Motor neuron (in vitro differentiated cells): ENCODE measurements around the gene BASP1. TPM values are rescaled to one million over a fixed set of nuclear protein-coding genes. Genes with fewer than 3 reads are reported as not detected.
"Not testable (repeated sequence)": the region's sequence is repeated elsewhere in the genome, so short reads cannot be mapped to it uniquely, and the experiment has no call there.

ENCODE experiments used
- ATAC-seq, 8 experiments: fragments of 200-7000 bp; cut with Tn5 transposase; replicated peaks in 6 of 8; 2 replicates each; pipeline ENCODE4 v1.8.0; 2021; ENCODE audit warnings: mild to moderate bottlenecking in 8 of 8, moderate library complexity in 8 of 8
- H3K27ac ChIP-seq, 2 donors: fragments of 250-450 bp; sonication (Bioruptor Pico); 2 replicates each; pipeline ENCODE4 v1.9.0; 2021; ENCODE audit warnings: antibody characterized with exemption in 2 of 2, mild to moderate bottlenecking in 2 of 2, moderate library complexity in 1 of 2
- H3K4me1 ChIP-seq, 2 donors: fragments of 250-450 bp; sonication (Bioruptor Pico); replicated peaks in 1 of 2; 2 replicates each; pipeline ENCODE4 v1.6.1; 2021; ENCODE audit warnings: antibody characterized with exemption in 2 of 2, mild to moderate bottlenecking in 2 of 2, moderate library complexity in 1 of 2
- H3K4me3 ChIP-seq, 5 donors: fragments of 250-450 bp; sonication (Bioruptor Pico); 2 replicates each; pipeline ENCODE4 v1.9.0; 2021; ENCODE audit warnings: antibody characterized with exemption in 5 of 5, mild to moderate bottlenecking in 5 of 5, moderate library complexity in 4 of 5
- WGBS, 10 experiments: fragments of 450-650 bp; shearing (Covaris generic); methylation state at CpG; one replicate each; pipeline ENCODE4 v1.0.0; 2022; 5-methylcytosine and 5-hydroxymethylcytosine counted together
- in situ Hi-C, 9 experiments: fragments of 400-800 bp; cut with MboI; loops; one replicate each; pipeline ENCODE4 v1.15.0; 2021; ENCODE audit warnings: low sequenced_read_pairs in 9 of 9, low pct_unique_long_range_greater_than_20kb in 2 of 9; ENCODE audit not compliant: unreplicated experiment in 9 of 9
- total RNA-seq, 8 experiments: library from RNA; unstranded; fragments of 300-600 nt; gene quantifications; 2 replicates each; pipeline versions ENCODE4 v1.2.3 to v1.2.4, GENCODE V29; 2022

The BASP1 gene
- total RNA-seq, 8 experiments from 2014 or later: 0.49 to 308 (median 249) TPM

GRCh38 chr5:17308326-17309065 is 91.1 kb downstream of the BASP1 start:
- no peak overlapping the region for H3K27ac ChIP-seq
- H3K4me1 ChIP-seq: no peaks in the 10 kb centered on the region
- no peak overlapping the region for H3K4me3 ChIP-seq
- no peak for ATAC-seq
- in situ Hi-C loops: no loop called here
- WGBS, 10 experiments: 72 to 100% (median 89%) methylated on average over 3 to 9 of the region's 9 CpGs

- in situ Hi-C loops: no loop called here
- WGBS, 10 experiments: 13 to 100% (median 74%) methylated on average over 1 to 3 of the region's 3 CpGs; no CpG with 5 or more reads in 2 of the 10 experiments
- no peak for ATAC-seq
- Histone ChIP-seq H3K27ac (no peak overlapping the region), H3K4me3 (no peak overlapping the region), H3K4me1 (no peaks in the 10 kb centered on the region)
Measured at GRCh38 chr5:17309462-17309861, 92.0 kb downstream of the BASP1 start.

- WGBS, 10 experiments: 60 to 100% (median 91%) methylated on average over 1 to 4 of the region's 4 CpGs; no CpG with 5 or more reads in 2 of the 10 experiments
- ATAC-seq, in situ Hi-C loops: not testable (repeated sequence)
Measured at GRCh38 chr5:17310502-17310901, 93.1 kb downstream of the BASP1 start.

GRCh38 chr5:17311811-17312210 is 94.4 kb downstream of the BASP1 start:
- H3K4me3 ChIP-seq, H3K27ac ChIP-seq, ATAC-seq, in situ Hi-C loops: not testable (repeated sequence)
- WGBS, 10 experiments: no CpG with 5 or more reads among the region's 31 CpGs
- peaks cover 13 to 17% of the 10 kb centered on the region in 2 donors for H3K4me1 ChIP-seq

More at GRCh38 chr5:17310502-17310901, 93.1 kb downstream of the BASP1 start:
- H3K4me3 ChIP-seq, H3K27ac ChIP-seq, H3K4me1 ChIP-seq: not testable (repeated sequence)

DNA sequence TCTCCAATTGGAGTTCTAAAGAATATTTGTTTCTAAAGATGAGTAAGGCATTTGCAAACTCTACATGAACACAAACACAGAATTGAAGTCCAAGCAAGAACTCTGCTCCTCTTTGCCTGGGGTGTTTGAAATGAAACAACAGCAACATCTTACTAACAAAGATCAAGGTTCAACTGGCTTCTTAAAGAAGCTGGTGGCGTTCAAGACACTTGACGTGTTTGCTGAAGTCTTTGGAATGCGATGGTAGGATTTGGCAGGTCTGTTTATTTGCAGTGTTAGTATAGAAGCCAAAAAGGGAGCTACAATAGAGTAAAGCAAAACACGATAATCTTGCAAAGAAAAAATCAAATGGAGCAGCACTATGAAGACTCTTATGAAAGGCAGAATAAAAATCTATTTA is 94.9 kb downstream of the BASP1 start:
- H3K4me1 ChIP-seq: peaks cover 18 to 20% of the 10 kb centered on the region in 2 donors
- H3K27ac ChIP-seq: no peak overlapping the region
- ATAC-seq: peak in 1 of 8 experiments; percentile 18
- in situ Hi-C loops: no loop called here
- WGBS, 10 experiments: 44 to 98% (median 80%) methylated on average over 2 to 4 of the region's 4 CpGs
- H3K4me3 ChIP-seq: no peak overlapping the region

GRCh38 chr5:17314907-17315471 is 97.6 kb downstream of the BASP1 start:
- in situ Hi-C loops: no loop called here
- Histone ChIP-seq H3K27ac (no peak overlapping the region), H3K4me3 (no peak overlapping the region), H3K4me1 (peaks cover 23 to 24% of the 10 kb centered on the region in 2 donors)
- ATAC-seq: no peak
- 0 to 94% (median 81%) methylated on average over 4 to 5 of the region's 5 CpGs; no CpG with 5 or more reads in 1 of the 10 experiments for WGBS, 10 experiments

GRCh38 chr5:17315710-17316221 is 98.3 kb downstream of the BASP1 start:
- in situ Hi-C loops: no loop called here
- WGBS, 10 experiments: 31 to 100% (median 76%) methylated on average over 1 to 10 of the region's 11 CpGs; no CpG with 5 or more reads in 3 of the 10 experiments
- Histone ChIP-seq H3K27ac (peak overlapping the region in 1 of 2 donors; percentile 70), H3K4me3 (no peak overlapping the region), H3K4me1 (peaks cover 23 to 24% of the 10 kb centered on the region in 2 donors)
- peak in 5 of 8 experiments; percentile 72 to 87 (median 84) for ATAC-seq

DNA sequence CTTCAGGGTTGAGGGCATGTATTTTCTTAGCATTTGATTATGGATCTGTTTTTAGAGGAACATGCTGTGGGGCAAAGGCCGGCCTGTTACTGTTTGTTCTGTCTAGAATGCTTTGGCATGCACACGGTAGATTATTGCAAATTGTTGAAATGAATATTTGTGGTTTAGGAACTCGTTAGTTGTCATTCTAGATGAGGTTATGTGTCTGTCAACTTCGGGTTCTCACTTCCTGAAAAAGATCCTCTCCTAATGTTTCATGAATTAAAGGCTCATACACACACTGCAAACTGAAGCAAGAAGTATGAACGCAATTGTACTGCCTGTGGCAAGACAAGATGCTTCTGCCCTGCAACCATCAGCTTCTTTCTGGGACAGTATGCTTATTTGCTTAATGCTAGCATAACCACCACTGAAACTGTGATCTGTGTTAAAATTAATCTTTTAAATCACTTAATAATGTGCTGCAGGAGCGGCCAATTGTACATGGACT is 99.6 kb downstream of the BASP1 start:
- peak in 7 of 8 experiments; percentile 17 to 81 (median 49) for ATAC-seq
- 7 to 100% (median 78%) methylated on average over 1 to 6 of the region's 6 CpGs; no CpG with 5 or more reads in 1 of the 10 experiments for WGBS, 10 experiments
- Histone ChIP-seq H3K27ac (peak overlapping the region in 1 of 2 donors; percentile 48), H3K4me1 (peaks cover 23 to 24% of the 10 kb centered on the region in 2 donors), H3K4me3 (no peak overlapping the region)
- in situ Hi-C loops: no loop called here

DNA sequence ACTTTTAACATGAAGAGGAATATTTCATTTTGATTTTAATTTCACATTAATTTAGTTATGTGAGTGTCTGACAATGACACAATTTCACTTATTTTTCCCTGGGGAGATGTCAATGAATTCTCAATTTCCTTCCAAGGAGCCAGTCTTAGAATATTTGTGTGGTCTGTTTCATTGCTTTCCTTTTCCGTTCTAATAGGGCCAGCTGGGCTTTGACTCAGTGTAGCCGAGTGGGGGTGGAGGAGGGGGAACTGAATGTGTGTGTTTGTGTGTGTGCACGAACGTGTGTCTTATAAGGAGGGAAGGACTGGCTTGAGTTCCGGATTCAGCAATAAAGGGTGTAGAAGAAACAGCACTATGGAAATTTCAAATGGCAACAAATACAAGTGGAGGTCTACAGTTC is 100.0 kb downstream of the BASP1 start:
- Histone ChIP-seq H3K4me1 (peaks cover 23 to 24% of the 10 kb centered on the region in 2 donors), H3K27ac (peak overlapping the region in 1 of 2 donors; percentile 48), H3K4me3 (no peak overlapping the region)
- in situ Hi-C loops: no loop called here
- ATAC-seq: peak in 5 of 8 experiments; percentile 12 to 52 (median 50)
- WGBS, 10 experiments: 16 to 100% (median 57%) methylated on average over 1 to 5 of the region's 5 CpGs; no CpG with 5 or more reads in 1 of the 10 experiments

DNA sequence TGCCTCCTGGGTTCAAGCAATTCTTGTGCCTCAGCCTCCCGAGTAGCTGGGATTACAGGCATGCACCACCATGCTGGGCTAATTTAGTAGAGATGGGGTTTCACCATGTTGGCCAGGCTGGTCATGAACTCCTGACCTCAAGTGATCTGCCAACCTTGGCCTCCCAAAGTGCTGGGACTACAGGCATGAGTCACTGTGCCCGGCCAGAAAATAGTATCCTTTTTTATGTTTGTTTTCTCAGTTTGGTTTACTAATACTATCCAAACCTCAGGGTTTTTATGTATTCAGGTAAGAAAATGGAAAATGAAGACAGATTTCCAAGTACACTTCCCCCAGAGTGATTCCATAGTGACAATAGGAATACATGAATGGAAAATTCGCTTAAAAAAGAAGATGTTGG is 101.7 kb downstream of the BASP1 start:
- in situ Hi-C loops, ATAC-seq, H3K4me3 ChIP-seq, H3K27ac ChIP-seq: not testable (repeated sequence)
- H3K4me1 ChIP-seq: peaks cover 23 to 24% of the 10 kb centered on the region in 2 donors
- 0 to 100% (median 60%) methylated on average over 1 to 3 of the region's 3 CpGs; no CpG with 5 or more reads in 1 of the 10 experiments for WGBS, 10 experiments

DNA sequence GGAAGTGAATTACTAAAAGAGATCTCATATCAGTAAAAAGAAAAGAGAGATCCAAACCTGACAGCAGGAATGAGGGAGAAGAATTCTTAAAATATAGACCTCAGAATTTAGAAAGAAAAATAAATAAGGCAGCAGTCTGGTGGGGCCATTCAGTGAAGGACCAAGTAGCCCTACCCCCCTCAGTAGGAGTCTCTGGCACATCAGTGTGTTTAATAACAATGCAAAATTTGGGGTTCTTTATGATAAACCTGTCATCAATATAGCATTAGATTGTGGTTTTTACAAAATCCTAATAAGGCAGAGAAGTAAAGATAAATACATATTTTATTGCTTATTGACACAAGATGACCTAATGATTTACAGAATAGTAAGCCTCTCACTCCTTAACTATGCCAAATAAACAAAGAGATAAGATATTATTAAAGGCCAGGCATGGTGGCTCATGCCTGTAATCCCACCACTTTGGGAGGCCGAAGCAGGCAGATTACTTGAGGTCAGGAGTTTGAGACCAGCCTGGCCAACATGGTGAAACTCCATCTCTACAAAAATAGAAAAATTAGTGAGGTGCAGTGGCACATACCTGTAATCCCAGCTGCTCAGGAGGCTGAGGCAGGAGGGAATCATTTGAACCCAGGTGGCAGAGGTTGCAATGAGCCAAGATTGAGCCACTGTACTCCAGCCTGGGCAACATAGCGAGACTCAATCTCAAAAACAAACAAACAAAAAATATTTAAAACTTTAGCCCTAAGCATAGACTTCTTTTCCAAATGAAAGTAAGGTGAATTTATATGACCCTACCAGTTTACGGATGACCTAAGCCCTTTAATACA is 108.6 kb downstream of the BASP1 start:
- Histone ChIP-seq H3K4me3 (no peak overlapping the region), H3K4me1 (no peaks in the 10 kb centered on the region), H3K27ac (no peak overlapping the region)
- ATAC-seq: no peak
- 68 to 100% (median 88%) methylated on average over 1 to 3 of the region's 3 CpGs; no CpG with 5 or more reads in 3 of the 10 experiments for WGBS, 10 experiments
- in situ Hi-C loops: no loop called here
